Caco-2 (cell line): ENCODE measurements around the gene KCNK4. TPM values are rescaled to one million over a fixed set of nuclear protein-coding genes. Genes with fewer than 3 reads are reported as not detected.
A peak's percentile ranks its signal among the peaks of the same experiment; 100 is the strongest.

Source experiments
- BruUV-seq: library from RNA; stranded (reverse); fragments of 400-500 nt; replicated peaks from 2 replicates; lab custom pipeline; 2021; lab: Mats Ljungman, UMichigan
- CTCF ChIA-PET: fragments of 300-600 bp; sonication (Branson Sonifier 250); formaldehyde crosslinking; loops from one replicate; lab custom pipeline; 2022; ENCODE audit warnings: antibody characterized with exemption; lab: Charles Lee
- POLR2A ChIA-PET: fragments of 300-600 bp; sonication (Branson Sonifier 250); formaldehyde crosslinking; loops from one replicate; lab custom pipeline; 2022; ENCODE audit warnings: antibody characterized with exemption; lab: Charles Lee
- DNase-seq, 2 experiments: peaks; one replicate each; pipeline versions ENCODE4 v3.0.0 to v3.0.0-alpha.2; 2020 to 2022
- H3K27me3 ChIP-seq: replicated peaks from 2 replicates; pipeline ENCODE4 v1.6.0; 2011; ENCODE audit warnings: low read length; ENCODE audit not compliant: control insufficient read depth, insufficient read depth
- H3K36me3 ChIP-seq: 2 replicates; pipeline ENCODE4 v1.5.1; 2011; ENCODE audit warnings: low read length; ENCODE audit not compliant: control insufficient read depth, insufficient read depth
- H3K4me1 ChIP-seq: fragments of 250-450 bp; sonication (Bioruptor Pico); 2 replicates; pipeline ENCODE4 v1.5.1; 2020; ENCODE audit warnings: mild to moderate bottlenecking
- H3K4me3 ChIP-seq: 2 replicates; pipeline ENCODE4 v1.5.1; 2011; ENCODE audit warnings: low read depth, mild to moderate bottlenecking, control low read depth, low read length
- H3K9me3 ChIP-seq: fragments of 250-450 bp; sonication (Bioruptor Pico); 2 replicates; pipeline ENCODE4 v1.5.1; 2020; ENCODE audit warnings: mild to moderate bottlenecking, moderate library complexity
- H3K27ac Mint-ChIP-seq: one replicate; pipeline ENCODE4 v1.8.0; 2022; ENCODE audit warnings: mixed read lengths; ENCODE audit not compliant: unreplicated experiment
- H3K27me3 Mint-ChIP-seq: one replicate; pipeline ENCODE4 v1.8.0; 2022; ENCODE audit warnings: mixed read lengths; ENCODE audit not compliant: insufficient read depth, unreplicated experiment
- H3K36me3 Mint-ChIP-seq: one replicate; pipeline ENCODE4 v1.8.0; 2022; ENCODE audit warnings: mild to moderate bottlenecking, mixed read lengths; ENCODE audit not compliant: insufficient read depth, unreplicated experiment
- H3K4me1 Mint-ChIP-seq: one replicate; pipeline ENCODE4 v1.8.0; 2022; ENCODE audit warnings: low read depth, mixed read lengths; ENCODE audit not compliant: unreplicated experiment
- H3K4me3 Mint-ChIP-seq: one replicate; pipeline ENCODE4 v1.8.0; 2022; ENCODE audit warnings: mild to moderate bottlenecking, moderate library complexity, mixed read lengths; ENCODE audit not compliant: unreplicated experiment
- H3K9me3 Mint-ChIP-seq: one replicate; pipeline ENCODE4 v1.8.0; 2022; ENCODE audit warnings: mixed read lengths; ENCODE audit not compliant: unreplicated experiment
- CTCF ChIP-seq, 2 experiments: fragments of 200-600 bp in 1 of 2; IDR thresholded peaks; 1 replicate in 1 of 2; 2 replicates in 1 of 2; pipeline versions ENCODE4 v1.5.1 to v1.8.0; 2011 to 2022; ENCODE audit warnings: antibody characterized with exemption in 1 of 2, control low read depth in 1 of 2, inconsistent platforms in 1 of 2, low read depth in 1 of 2, low read length in 1 of 2, mild to moderate bottlenecking in 1 of 2, moderate library complexity in 1 of 2; ENCODE audit not compliant: insufficient read depth in 1 of 2, severe bottlenecking in 1 of 2, unreplicated experiment in 1 of 2
- intact Hi-C: fragments of 100-400 bp; cut with micrococcal nuclease; formaldehyde crosslinking; loops from one replicate; pipeline ENCODE4 v1.10.0; 2022; ENCODE audit not compliant: unreplicated experiment
- total RNA-seq: library from RNA; stranded (reverse); gene quantifications from 2 replicates; pipeline ENCODE4 v1.2.3, GENCODE V29; 2022

Gene KCNK4
- total RNA-seq, 1 experiment from 2014 or later = not detected

DNA sequence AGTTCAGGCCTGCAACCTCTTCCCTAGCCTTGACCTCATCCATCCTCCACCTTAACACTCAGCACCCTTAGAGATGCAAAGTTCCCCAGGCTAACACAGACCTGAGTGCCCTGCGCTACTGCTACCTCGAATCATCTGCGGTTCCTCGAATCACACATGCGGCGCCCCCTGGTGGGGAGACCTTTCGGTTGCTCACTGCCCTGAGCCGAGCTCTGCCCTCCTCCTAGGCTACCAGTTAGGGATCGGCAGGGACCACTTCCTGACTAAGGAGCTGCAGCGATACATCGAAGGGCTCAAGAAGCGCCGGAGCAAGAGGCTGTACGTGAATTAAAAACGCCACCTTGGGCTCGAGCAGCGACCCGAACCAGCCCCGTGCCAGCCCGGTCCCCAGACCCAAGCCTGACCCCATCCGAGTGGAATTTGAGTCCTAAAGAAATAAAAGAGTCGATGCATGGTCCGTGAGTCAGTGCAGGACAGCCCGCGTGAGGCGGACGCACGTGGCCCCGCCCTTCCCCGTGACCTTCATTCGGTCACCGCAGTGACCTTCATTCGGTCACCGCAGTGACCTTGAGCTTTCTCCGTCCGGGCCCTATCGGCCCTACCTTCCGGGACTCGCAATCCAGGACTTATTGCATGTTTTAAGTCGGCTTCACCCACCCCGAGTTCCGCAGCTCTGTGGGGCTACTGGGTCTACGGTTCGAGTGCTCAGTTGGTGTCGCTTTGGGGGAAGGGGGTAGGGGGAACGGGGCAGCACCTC, 13.4 kb downstream of the KCNK4 start:
- Mint-ChIP-seq H3K9me3 (no peaks in the 10 kb centered on the region), H3K27ac (peak overlapping the region; percentile 99), H3K4me3 (peak overlapping the region; percentile 97), H3K36me3 (peaks cover 44% of the 10 kb centered on the region), H3K27me3 (no peaks in the 10 kb centered on the region), H3K4me1 (peaks cover 9% of the 10 kb centered on the region)
- Histone ChIP-seq H3K27me3 (no peaks in the 10 kb centered on the region), H3K4me3 (peak overlapping the region; percentile 65), H3K9me3 (no peaks in the 10 kb centered on the region), H3K36me3 (peaks cover 3% of the 10 kb centered on the region; the same call in 1 of the 2 replicates), H3K4me1 (peaks cover 28% of the 10 kb centered on the region)
- peak; percentile 93 to 95 for DNase-seq
- intact Hi-C loops = loop anchor here (1.0 to 2.0 kb wide), 5 partner anchors 13 to 64 kb away; partner anchors contain the start of genes BAD, FKBP2, GPR137 and PLCB3
- peak; percentile 87 to 97 for TF ChIP-seq CTCF (IDR thresholded peaks at IDR 0.05; ENCODE audit: insufficient read depth in 1 of 2, low read depth in 1 of 2, low read length in 1 of 2, severe bottlenecking in 1 of 2, unreplicated experiment in 1 of 2)
- POLR2A ChIA-PET = interaction anchor here (0.6 to 3.5 kb wide), 15 partner anchors 13 to 1639 kb away, joined by 3 to 86 read pairs (median 6); partner anchors contain the start of genes BAD, FKBP2, NUDT22 and PLCB3
- CTCF ChIA-PET = interaction anchor here (0.5 to 5.8 kb wide), 25 partner anchors 8 to 805 kb away, joined by 3 to 61 read pairs (median 5); partner anchors contain the start of genes BAD, FKBP2, GPR137 and NUDT22
- BruUV-seq = TSS peak; percentile 98

- BruUV-seq = no TSS peak
These were observed 14.1 kb downstream of the KCNK4 start, which contains the start of gene ESRRA for GRCh38 chr11:64305075-64305690. Gene ESRRA, plus strand, starts transcription at chr11:64305524. Its CDS starts 1,656 bp downstream, at chr11:64307180.

More at GRCh38 chr11:64305075-64305690, 14.1 kb downstream of the KCNK4 start, which contains the start of gene ESRRA:
- POLR2A ChIA-PET = interaction anchor here (0.6 to 3.5 kb wide), 15 partner anchors 12 to 1714 kb away, joined by 3 to 86 read pairs (median 6); partner anchors contain the start of genes BAD, FKBP2, PLCB3 and PRDX5
- Histone ChIP-seq H3K27me3 (no peaks in the 10 kb centered on the region), H3K4me3 (peak within 1 kb of the TSS; percentile 65), H3K4me1 (peaks cover 28% of the 10 kb centered on the region), H3K9me3 (no peaks in the 10 kb centered on the region), H3K36me3 (peaks cover 3% of the 10 kb centered on the region; the same call in 1 of the 2 replicates)
- Mint-ChIP-seq H3K9me3 (no peaks in the 10 kb centered on the region), H3K27ac (peak within 1 kb of the TSS; percentile 99), H3K4me3 (peak within 1 kb of the TSS; percentile 97), H3K36me3 (peaks cover 48% of the 10 kb centered on the region), H3K4me1 (peaks cover 9% of the 10 kb centered on the region), H3K27me3 (no peaks in the 10 kb centered on the region)
- CTCF ChIA-PET = interaction anchor here (0.5 to 5.8 kb wide), 22 partner anchors 9 to 119 kb away, joined by 3 to 61 read pairs (median 5); partner anchors contain the start of genes BAD, FKBP2, GPR137 and NUDT22
- intact Hi-C loops = loop anchor here (1.0 to 2.0 kb wide), 4 partner anchors 12 to 64 kb away; partner anchors contain the start of genes BAD, FKBP2, GPR137 and TRMT112
- TF ChIP-seq CTCF (IDR thresholded peaks at IDR 0.05; ENCODE audit: insufficient read depth in 1 of 2, low read depth in 1 of 2, low read length in 1 of 2, severe bottlenecking in 1 of 2, unreplicated experiment in 1 of 2) = no peak
- DNase-seq = peak; percentile 99 to 100
